GM18505 (cell line): ENCODE results near the gene TOMM20L.
"Not testable (repeated sequence)": the region's sequence is repeated elsewhere in the genome, so short reads cannot be mapped to it uniquely, and the experiment has no call there.

Source experiments
- ATAC-seq: cut with Tn5 transposase; IDR thresholded peaks from one replicate; pipeline ENCODE4 v1.9.1; 2021; ENCODE audit not compliant: unreplicated experiment
- POLR2A ChIP-seq: IDR thresholded peaks from 4 replicates; pipeline ENCODE4 v1.6.1; 2011; ENCODE audit warnings: borderline replicate concordance; ENCODE audit not compliant: insufficient read depth, insufficient read length; ENCODE audit errors: extremely low read depth

Gene TOMM20L

GRCh38 chr14:58408681-58409215, 13.0 kb downstream of the TOMM20L start:
- ATAC-seq: no peak

GRCh38 chr14:58414845-58415244, 19.1 kb downstream of the TOMM20L start:
- no peak for ATAC-seq
- no peak for TF ChIP-seq POLR2A

More at GRCh38 chr14:58408681-58409215, 13.0 kb downstream of the TOMM20L start:
- TF ChIP-seq POLR2A: no peak

- no peak for TF ChIP-seq POLR2A
- no peak for ATAC-seq
Observed at GRCh38 chr14:58415636-58416547, 20.2 kb downstream of the TOMM20L start.

GRCh38 chr14:58416934-58417333, 21.2 kb downstream of the TOMM20L start:
- not testable (repeated sequence) for ATAC-seq

- ATAC-seq: peak; percentile 44
- peak; percentile 60 for TF ChIP-seq POLR2A
Observed at GRCh38 chr14:58426670-58427280, 31.0 kb downstream of the TOMM20L start.

- peak; percentile 80 for TF ChIP-seq POLR2A
- ATAC-seq: peak; percentile 90
Observed at GRCh38 chr14:58427281-58428117, 31.8 kb downstream of the TOMM20L start, which contains the start of the genes KIAA0586 and TIMM9. Gene KIAA0586, plus strand, starts transcription at chr14:58427719. Its CDS starts 546 bp downstream, at chr14:58428265. Gene TIMM9, minus strand, starts transcription at chr14:58427531. Its CDS starts 15,586 bp downstream, at chr14:58411945.

GRCh38 chr14:58428118-58428683, 32.5 kb downstream of the TOMM20L start:
- no peak for ATAC-seq
- no peak for TF ChIP-seq POLR2A

- no peak for TF ChIP-seq POLR2A
- ATAC-seq: no peak
Observed at GRCh38 chr14:58430156-58430555, 34.4 kb downstream of the TOMM20L start.

- TF ChIP-seq POLR2A: no peak
- no peak for ATAC-seq
Observed at GRCh38 chr14:58439476-58439875, 43.7 kb downstream of the TOMM20L start.

- TF ChIP-seq POLR2A: no peak
- ATAC-seq: no peak
Observed at GRCh38 chr14:58444627-58445026, 48.9 kb downstream of the TOMM20L start.

GRCh38 chr14:58455593-58456265, 60.0 kb downstream of the TOMM20L start:
- no peak for ATAC-seq
- no peak for TF ChIP-seq POLR2A
